ENCODE data around the gene RSAD2.

- no peak for TF ChIP-seq CTCF (IDR thresholded peaks at IDR 0.05)
- no peak for TF ChIP-seq PHF8 (IDR thresholded peaks at IDR 0.05; ENCODE audit: borderline replicate concordance, low read depth)
- no peak for TF ChIP-seq CHD4 (IDR thresholded peaks at IDR 0.05; ENCODE audit: borderline replicate concordance)
- no peak for TF ChIP-seq ESRRA (IDR thresholded peaks at IDR 0.05; ENCODE audit: borderline replicate concordance, low read length)
- no peak for TF ChIP-seq CHD2 (IDR thresholded peaks at IDR 0.05; ENCODE audit: low read length, partially characterized antibody)
- TF ChIP-seq JUNB (IDR thresholded peaks at IDR 0.05) = no peak
- TF ChIP-seq POLR2A (IDR thresholded peaks at IDR 0.05; ENCODE audit: low read length) = no peak
- TF ChIP-seq BHLHE40 (IDR thresholded peaks at IDR 0.05; ENCODE audit: low read depth, low read length) = no peak
- no peak for TF ChIP-seq HDAC2 (IDR thresholded peaks at IDR 0.05)
These were observed 57.4 kb downstream of the RSAD2 start for GRCh38 chr2:6934758-6935651.
